Gastrocnemius medialis (tissue), 4 donors: ENCODE results near the gene ZNF524. TPM values are rescaled to one million over a fixed set of nuclear protein-coding genes. Genes with fewer than 3 reads are reported as not detected.

Experiments
- ATAC-seq, 2 donors: fragments of 150-250 bp; one replicate each; pipeline ENCODE4 v1.9.1; 2016
- DNase-seq, 2 donors: peaks; one replicate each; pipeline ENCODE4 v3.0.0-alpha.2; 2019
- H3K27ac ChIP-seq, 4 donors: fragments of 200-600 bp; sonication (generic); 1 replicate in 1 of 4; 2 replicates in 3 of 4; pipeline ENCODE4 v1.5.1; 2016 to 2018; ENCODE audit warnings: mild to moderate bottlenecking in 2 of 4, moderate library complexity in 1 of 4
- H3K27me3 ChIP-seq, 3 donors: fragments of 200-600 bp; sonication (generic) in 2 of 3; 1 replicate in 1 of 3; 2 replicates in 2 of 3; pipeline versions ENCODE4 v1.5.1 to v1.6.0; 2016 to 2019; ENCODE audit warnings: mild to moderate bottlenecking in 1 of 3, moderate library complexity in 1 of 3
- H3K36me3 ChIP-seq, 2 donors: fragments of 200-600 bp; sonication (generic) in 1 of 2; one replicate each; pipeline ENCODE4 v1.5.1; 2017 to 2018
- H3K4me1 ChIP-seq, 2 donors: fragments of 200-600 bp; sonication (generic) in 1 of 2; one replicate each; pipeline ENCODE4 v1.5.1; 2016 to 2017; ENCODE audit warnings: mild to moderate bottlenecking in 2 of 2
- H3K4me3 ChIP-seq, 4 donors: fragments of 200-600 bp; sonication (generic) in 3 of 4; 1 replicate in 1 of 4; 2 replicates in 3 of 4; pipeline ENCODE4 v1.5.1; 2016 to 2019; ENCODE audit warnings: mild to moderate bottlenecking in 2 of 4
- H3K9me3 ChIP-seq, 3 donors: fragments of 200-600 bp; sonication (generic) in 2 of 3; 1 replicate in 1 of 3; 2 replicates in 2 of 3; pipeline ENCODE4 v1.5.1; 2016 to 2019
- POLR2A ChIP-seq, 2 donors: fragments of 450-650 bp; IDR thresholded peaks; one replicate each; pipeline ENCODE4 v1.6.1; 2017; ENCODE audit warnings: antibody characterized with exemption in 2 of 2, mild to moderate bottlenecking in 2 of 2, moderate library complexity in 2 of 2
- in situ Hi-C, 4 donors: fragments of 200-750 bp; cut with MboI; loops; one replicate each; pipeline versions ENCODE4 v1.15.0 to v1.8.0; 2017; ENCODE audit warnings: low sequenced_read_pairs in 4 of 4
- intact Hi-C: fragments of 100-400 bp; cut with DNase I; formaldehyde crosslinking; loops from one replicate; pipeline ENCODE4 v1.15.1; 2023; ENCODE audit warnings: low total_unique reads
- total RNA-seq, 4 donors: library from RNA; depleted of rRNA; stranded (reverse); fragments of >200 nt; gene quantifications; one replicate each; pipeline versions ENCODE4 v1.1.0 to v1.2.3, GENCODE V29; 2016
- TF ChIP-seq, protein P1 (sequence below), 5 experiments: fragments of 450-650 bp in 3 of 5; fragments of 200-600 bp in 2 of 5; sonication (generic) in 2 of 5; IDR thresholded peaks in 4 of 5; conservative IDR thresholded peaks in 1 of 5; 1 replicate in 4 of 5; 2 replicates in 1 of 5; pipeline ENCODE4 v1.5.1; 2016 to 2019; ENCODE audit warnings: antibody characterized with exemption in 5 of 5, mild to moderate bottlenecking in 3 of 5, moderate library complexity in 3 of 5

ZNF524 gene
- total RNA-seq, 4 donors from 2014 or later: 35.6 to 61.7 (median 47.0) TPM

DNA sequence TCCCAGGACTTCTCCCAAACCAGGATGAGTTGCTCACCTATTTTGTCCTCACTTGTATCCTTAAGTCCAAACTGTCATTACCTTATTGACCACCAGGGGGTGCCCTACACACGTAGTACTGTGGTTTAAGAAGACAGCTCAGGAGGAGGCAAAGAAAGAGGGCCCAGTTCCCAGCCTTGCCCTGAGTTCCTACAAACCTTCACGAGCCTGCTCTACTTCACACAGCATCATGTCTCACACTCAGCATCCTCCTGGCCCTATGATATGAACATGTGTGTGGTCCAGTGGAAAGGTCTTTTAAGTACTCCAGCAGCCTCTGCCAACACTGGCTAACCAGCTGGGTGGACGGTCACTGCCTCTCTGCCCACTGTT, 32.4 kb downstream of the ZNF524 start:
- no peaks in the 10 kb centered on the region for H3K27me3 ChIP-seq
- in situ Hi-C loops (loop anchor here in 3 of 4 donors (10.0 to 25.0 kb wide), 3 partner anchors 48 to 495 kb away; partner anchors contain the start of genes TNNT1 (in 1 of the 3) and ZNF579 (in 1 of the 3)), intact Hi-C loops (loop anchor here (1.0 to 5.0 kb wide), 3 partner anchors 21 to 165 kb away; no protein-coding TSS in a partner anchor)
- ATAC-seq (peak; percentile 59 to 70), DNase-seq (peak; percentile 82 to 91)
- no peak overlapping the region for H3K4me3 ChIP-seq
- H3K4me1 ChIP-seq: peaks cover 24 to 27% of the 10 kb centered on the region in 2 donors
- TF ChIP-seq, protein P1, sequence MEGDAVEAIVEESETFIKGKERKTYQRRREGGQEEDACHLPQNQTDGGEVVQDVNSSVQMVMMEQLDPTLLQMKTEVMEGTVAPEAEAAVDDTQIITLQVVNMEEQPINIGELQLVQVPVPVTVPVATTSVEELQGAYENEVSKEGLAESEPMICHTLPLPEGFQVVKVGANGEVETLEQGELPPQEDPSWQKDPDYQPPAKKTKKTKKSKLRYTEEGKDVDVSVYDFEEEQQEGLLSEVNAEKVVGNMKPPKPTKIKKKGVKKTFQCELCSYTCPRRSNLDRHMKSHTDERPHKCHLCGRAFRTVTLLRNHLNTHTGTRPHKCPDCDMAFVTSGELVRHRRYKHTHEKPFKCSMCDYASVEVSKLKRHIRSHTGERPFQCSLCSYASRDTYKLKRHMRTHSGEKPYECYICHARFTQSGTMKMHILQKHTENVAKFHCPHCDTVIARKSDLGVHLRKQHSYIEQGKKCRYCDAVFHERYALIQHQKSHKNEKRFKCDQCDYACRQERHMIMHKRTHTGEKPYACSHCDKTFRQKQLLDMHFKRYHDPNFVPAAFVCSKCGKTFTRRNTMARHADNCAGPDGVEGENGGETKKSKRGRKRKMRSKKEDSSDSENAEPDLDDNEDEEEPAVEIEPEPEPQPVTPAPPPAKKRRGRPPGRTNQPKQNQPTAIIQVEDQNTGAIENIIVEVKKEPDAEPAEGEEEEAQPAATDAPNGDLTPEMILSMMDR (IDR thresholded peaks at IDR 0.05 in 4 of 5, conservative IDR thresholded peaks at IDR 0.05 in 1 of 5): peak; percentile 86 to 95 (median 91)
- TF ChIP-seq POLR2A (IDR thresholded peaks at IDR 0.05): no peak
- H3K27ac ChIP-seq: peak overlapping the region; percentile 90 to 100 (median 98)
- H3K9me3 ChIP-seq: no peaks in the 10 kb centered on the region
- H3K36me3 ChIP-seq: no peaks in the 10 kb centered on the region

DNA sequence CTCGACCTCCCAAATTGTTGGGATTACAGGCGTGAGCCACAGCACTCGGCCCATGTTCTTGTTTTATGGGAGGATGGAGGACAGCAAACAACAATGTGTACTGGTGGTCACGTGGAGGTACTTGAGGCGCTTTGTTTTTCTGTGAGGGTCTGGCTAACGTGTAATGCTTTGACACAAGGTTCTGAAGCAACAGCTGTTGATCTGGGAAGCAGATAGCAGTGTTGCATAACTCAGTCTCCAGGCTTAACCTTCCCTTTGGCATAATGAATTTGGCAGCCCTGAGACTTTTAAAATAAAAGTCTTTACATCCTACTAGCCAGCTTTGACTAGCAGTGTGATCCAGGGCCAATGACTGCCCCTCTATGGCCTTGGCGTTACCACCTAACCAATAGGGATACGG, 33.8 kb downstream of the ZNF524 start:
- Histone ChIP-seq H3K27me3 (no peaks in the 10 kb centered on the region), H3K4me1 (peaks cover 38 to 39% of the 10 kb centered on the region in 2 donors), H3K27ac (peak overlapping the region; percentile 90 to 100 (median 98)), H3K4me3 (peak overlapping the region in 2 of 4 donors; percentile 92), H3K9me3 (no peaks in the 10 kb centered on the region), H3K36me3 (no peaks in the 10 kb centered on the region)
- ATAC-seq: no peak
- TF ChIP-seq, protein P1 (IDR thresholded peaks at IDR 0.05 in 4 of 5, conservative IDR thresholded peaks at IDR 0.05 in 1 of 5): no peak
- no peak for TF ChIP-seq POLR2A (IDR thresholded peaks at IDR 0.05)
- intact Hi-C loops (loop anchor here (2.0 to 5.0 kb wide), 2 partner anchors 53 to 167 kb away; partner anchors contain the start of gene ZNF579), in situ Hi-C loops (loop anchor here in 3 of 4 donors (10.0 to 25.0 kb wide), 3 partner anchors 49 to 497 kb away; partner anchors contain the start of genes TNNT1 (in 1 of the 3) and ZNF579 (in 1 of the 3))
- no peak for DNase-seq

DNA sequence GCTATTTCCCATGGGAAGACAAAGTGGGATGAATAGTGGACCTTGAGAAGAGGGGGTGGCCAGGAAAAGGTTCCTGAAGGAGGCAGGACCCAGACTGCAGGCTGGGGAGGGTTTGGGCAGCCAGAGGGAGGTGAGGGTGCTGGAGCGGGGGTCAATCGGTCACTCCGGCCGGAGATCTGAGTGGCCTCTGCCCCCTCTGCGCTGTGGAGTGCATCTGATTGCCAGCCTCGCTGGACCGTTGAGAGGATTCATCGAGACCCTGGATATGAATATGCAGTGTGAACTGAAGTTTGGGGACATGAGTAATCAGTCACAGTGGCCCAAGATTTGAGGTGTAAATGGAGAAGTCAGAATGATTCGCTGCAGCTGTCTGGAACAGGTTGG, 35.2 kb downstream of the ZNF524 start:
- in situ Hi-C loops: loop anchor here in 3 of 4 donors (10.0 to 25.0 kb wide), 3 partner anchors 51 to 498 kb away; partner anchors contain the start of genes TNNT1 (in 1 of the 3) and ZNF579 (in 1 of the 3)
- Histone ChIP-seq H3K4me3 (peak overlapping the region; percentile 92 to 100 (median 96)), H3K27me3 (no peaks in the 10 kb centered on the region), H3K27ac (peak overlapping the region; percentile 90 to 100 (median 98)), H3K36me3 (no peaks in the 10 kb centered on the region), H3K9me3 (no peaks in the 10 kb centered on the region), H3K4me1 (peaks cover 47 to 53% of the 10 kb centered on the region in 2 donors)
- ATAC-seq (peak in 1 of 2 donors; percentile 4), DNase-seq (no peak)
- TF ChIP-seq POLR2A (IDR thresholded peaks at IDR 0.05): no peak
- TF ChIP-seq, protein P1 (IDR thresholded peaks at IDR 0.05 in 4 of 5, conservative IDR thresholded peaks at IDR 0.05 in 1 of 5): no peak
- intact Hi-C loops: loop anchor here (2.0 to 5.0 kb wide), 2 partner anchors 38 to 55 kb away; partner anchors contain the start of genes FIZ1 and ZNF579

DNA sequence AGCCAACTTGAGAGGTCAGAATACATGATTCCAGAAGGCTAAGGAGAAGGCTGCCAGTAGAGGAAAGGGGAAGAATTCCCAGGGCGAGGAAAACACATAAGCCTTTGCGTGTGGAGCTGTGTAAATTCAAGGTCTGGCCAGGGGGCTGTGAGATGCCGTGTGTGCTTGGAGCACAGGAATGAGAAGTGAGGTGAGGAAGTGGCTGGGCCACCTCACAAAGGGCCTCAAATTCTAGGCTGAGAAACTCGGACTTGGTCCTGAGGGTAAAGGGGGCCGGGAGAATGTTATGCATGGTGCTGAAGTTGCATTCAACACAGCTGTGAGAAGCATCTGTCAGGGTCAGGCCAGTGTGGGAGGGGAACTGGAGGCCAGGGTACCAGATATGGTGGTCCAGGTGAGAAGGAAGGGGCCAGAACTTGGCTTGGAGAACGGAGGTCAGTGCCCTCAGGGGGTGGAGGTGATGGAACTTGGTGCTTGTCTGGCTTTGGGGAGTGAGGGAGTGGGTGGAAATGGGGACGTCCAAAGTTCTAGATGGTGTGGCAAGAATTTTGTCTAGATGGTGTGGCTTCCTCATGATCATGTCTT, 35.9 kb downstream of the ZNF524 start:
- intact Hi-C loops (loop anchor here (2.0 to 5.0 kb wide), 2 partner anchors 39 to 55 kb away; partner anchors contain the start of genes FIZ1 and ZNF579), in situ Hi-C loops (loop anchor here in 3 of 4 donors (10.0 to 25.0 kb wide), 3 partner anchors 51 to 499 kb away; partner anchors contain the start of genes TNNT1 (in 1 of the 3) and ZNF579 (in 1 of the 3))
- Histone ChIP-seq H3K4me3 (peak overlapping the region; percentile 92 to 100 (median 96)), H3K27me3 (no peaks in the 10 kb centered on the region), H3K27ac (peak overlapping the region; percentile 90 to 100 (median 98)), H3K9me3 (no peaks in the 10 kb centered on the region), H3K4me1 (peaks cover 50 to 54% of the 10 kb centered on the region in 2 donors), H3K36me3 (no peaks in the 10 kb centered on the region)
- DNase-seq: no peak
- TF ChIP-seq POLR2A (IDR thresholded peaks at IDR 0.05): no peak
- TF ChIP-seq, protein P1 (IDR thresholded peaks at IDR 0.05 in 4 of 5, conservative IDR thresholded peaks at IDR 0.05 in 1 of 5): no peak
- no peak for ATAC-seq
